Measurements from ENCODE around the gene SHISAL2B.

GRCh38 chr5:64646169-64646568 is 44.1 kb upstream of the SHISAL2B start:
- TF ChIP-seq GATA3 (IDR thresholded peaks at IDR 0.05; ENCODE audit: low read depth, low read length) (no peak), GATA2 (IDR thresholded peaks at IDR 0.05; ENCODE audit: low read depth, low read length) (no peak)
